Chondrocyte (in vitro differentiated cells): ENCODE results near the gene ABCC12. TPM values are rescaled to one million over a fixed set of nuclear protein-coding genes. Genes with fewer than 3 reads are reported as not detected.

ENCODE experiments used
- DNase-seq: peaks from one replicate; pipeline ENCODE4 v3.0.0; 2021; ENCODE audit warnings: mixed read lengths, low spot score
- H3K27ac Mint-ChIP-seq: one replicate; pipeline ENCODE4 v1.8.0; 2021; ENCODE audit warnings: mild to moderate bottlenecking, moderate library complexity, mixed read lengths; ENCODE audit not compliant: unreplicated experiment
- H3K27me3 Mint-ChIP-seq: 2 replicates; pipeline ENCODE4 v1.8.0; 2021; ENCODE audit warnings: low read depth, mixed read lengths
- H3K36me3 Mint-ChIP-seq: 2 replicates; pipeline ENCODE4 v1.8.0; 2021; ENCODE audit warnings: low read depth, mixed read lengths
- H3K4me1 Mint-ChIP-seq: 2 replicates; pipeline ENCODE4 v1.8.0; 2021; ENCODE audit warnings: low read depth, mild to moderate bottlenecking, mixed read lengths
- H3K4me3 Mint-ChIP-seq: one replicate; pipeline ENCODE4 v1.8.0; 2021; ENCODE audit warnings: mild to moderate bottlenecking, moderate library complexity, mixed read lengths; ENCODE audit not compliant: unreplicated experiment
- H3K9me3 Mint-ChIP-seq: 2 replicates; pipeline ENCODE4 v1.8.0; 2021; ENCODE audit warnings: low read depth, mixed read lengths
- total RNA-seq: library from RNA; stranded (reverse); gene quantifications from 3 replicates; pipeline ENCODE4 v1.2.1, GENCODE V29; 2021
- TF ChIP-seq, protein P1 (sequence below): fragments of 200-600 bp; sonication (generic); IDR thresholded peaks from 2 replicates; pipeline ENCODE4 v1.5.0; 2021; ENCODE audit warnings: antibody characterized with exemption, mild to moderate bottlenecking, moderate library complexity

Gene ABCC12
- total RNA-seq, 1 donor from 2014 or later, result not detected

DNA sequence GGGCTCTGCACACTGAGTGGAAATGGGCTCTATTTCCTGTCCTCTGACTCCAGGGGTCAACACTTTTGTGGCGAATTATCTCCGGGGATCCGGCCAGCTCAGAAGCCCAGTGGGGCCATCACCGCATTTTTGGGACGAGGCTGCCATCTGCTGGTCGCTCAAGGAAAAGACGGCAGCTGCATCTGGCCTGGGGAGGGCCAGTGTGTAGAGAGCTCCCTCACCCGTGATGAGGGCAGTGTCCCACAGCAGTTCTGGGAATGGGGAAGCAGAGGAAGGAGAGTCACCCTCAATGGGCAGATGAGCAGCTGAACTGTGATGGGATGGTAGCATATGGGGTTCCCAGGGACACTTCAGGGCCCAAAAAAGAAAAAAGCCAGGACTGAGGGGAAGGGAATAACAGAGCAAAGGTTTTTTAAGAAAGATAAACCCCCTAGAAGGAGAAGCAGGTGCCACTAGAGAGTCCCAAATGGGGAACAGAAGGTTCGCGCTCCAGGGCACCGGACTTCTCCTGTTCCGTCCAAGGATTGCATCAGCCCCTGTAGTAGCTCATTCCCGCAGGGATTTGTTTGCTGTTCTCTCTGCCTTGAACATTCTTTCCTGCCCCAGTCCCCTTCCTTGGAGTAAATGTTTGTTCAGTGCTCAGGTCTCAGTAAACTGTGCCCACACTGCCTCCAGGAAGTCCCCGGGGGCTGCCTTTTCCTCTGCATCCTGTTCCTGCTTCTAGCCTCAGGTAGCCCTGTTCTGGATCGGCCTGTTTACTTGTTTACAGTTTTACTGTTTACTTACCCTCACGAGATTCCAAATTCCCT is 9.3 kb upstream of the ABCC12 start:
- no peaks in the 10 kb centered on the region for H3K27me3 Mint-ChIP-seq
- H3K4me3 Mint-ChIP-seq, result peak overlapping the region; percentile 53
- H3K36me3 Mint-ChIP-seq, result no peaks in the 10 kb centered on the region
- H3K27ac Mint-ChIP-seq, result peak overlapping the region; percentile 95
- no peak for DNase-seq
- H3K4me1 Mint-ChIP-seq, result peaks cover 15% of the 10 kb centered on the region
- H3K9me3 Mint-ChIP-seq, result no peaks in the 10 kb centered on the region
- TF ChIP-seq, protein P1, sequence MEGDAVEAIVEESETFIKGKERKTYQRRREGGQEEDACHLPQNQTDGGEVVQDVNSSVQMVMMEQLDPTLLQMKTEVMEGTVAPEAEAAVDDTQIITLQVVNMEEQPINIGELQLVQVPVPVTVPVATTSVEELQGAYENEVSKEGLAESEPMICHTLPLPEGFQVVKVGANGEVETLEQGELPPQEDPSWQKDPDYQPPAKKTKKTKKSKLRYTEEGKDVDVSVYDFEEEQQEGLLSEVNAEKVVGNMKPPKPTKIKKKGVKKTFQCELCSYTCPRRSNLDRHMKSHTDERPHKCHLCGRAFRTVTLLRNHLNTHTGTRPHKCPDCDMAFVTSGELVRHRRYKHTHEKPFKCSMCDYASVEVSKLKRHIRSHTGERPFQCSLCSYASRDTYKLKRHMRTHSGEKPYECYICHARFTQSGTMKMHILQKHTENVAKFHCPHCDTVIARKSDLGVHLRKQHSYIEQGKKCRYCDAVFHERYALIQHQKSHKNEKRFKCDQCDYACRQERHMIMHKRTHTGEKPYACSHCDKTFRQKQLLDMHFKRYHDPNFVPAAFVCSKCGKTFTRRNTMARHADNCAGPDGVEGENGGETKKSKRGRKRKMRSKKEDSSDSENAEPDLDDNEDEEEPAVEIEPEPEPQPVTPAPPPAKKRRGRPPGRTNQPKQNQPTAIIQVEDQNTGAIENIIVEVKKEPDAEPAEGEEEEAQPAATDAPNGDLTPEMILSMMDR, result peak; percentile 99

DNA sequence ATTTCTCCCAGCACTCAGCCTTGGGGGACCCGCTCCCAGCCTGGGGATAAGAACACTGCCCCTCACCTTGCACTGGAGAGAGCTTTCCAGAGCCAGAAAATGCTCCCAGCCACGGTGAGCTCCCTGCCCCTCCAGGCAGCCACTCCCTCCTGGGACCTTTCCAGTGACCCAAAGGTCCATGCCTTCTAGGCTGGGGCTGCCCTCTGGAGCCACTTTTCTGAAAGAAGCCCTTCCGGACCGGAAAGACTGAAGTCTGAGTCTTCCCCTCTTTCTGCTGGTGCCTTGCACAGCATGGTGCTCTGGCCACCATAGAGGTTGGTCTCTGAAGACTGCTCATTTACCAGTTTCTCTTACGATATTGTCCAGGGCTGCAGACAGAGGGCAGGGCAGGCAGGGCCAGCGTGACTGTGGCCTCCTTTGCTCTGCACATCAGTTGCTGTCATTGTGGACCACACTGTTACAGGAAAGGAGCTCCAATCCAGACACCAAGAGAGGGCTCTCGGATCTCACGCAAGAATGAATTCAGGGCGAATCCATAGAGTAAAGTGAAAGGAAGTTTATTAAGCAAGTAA is 7.1 kb upstream of the ABCC12 start:
- H3K36me3 Mint-ChIP-seq, result no peaks in the 10 kb centered on the region

DNA sequence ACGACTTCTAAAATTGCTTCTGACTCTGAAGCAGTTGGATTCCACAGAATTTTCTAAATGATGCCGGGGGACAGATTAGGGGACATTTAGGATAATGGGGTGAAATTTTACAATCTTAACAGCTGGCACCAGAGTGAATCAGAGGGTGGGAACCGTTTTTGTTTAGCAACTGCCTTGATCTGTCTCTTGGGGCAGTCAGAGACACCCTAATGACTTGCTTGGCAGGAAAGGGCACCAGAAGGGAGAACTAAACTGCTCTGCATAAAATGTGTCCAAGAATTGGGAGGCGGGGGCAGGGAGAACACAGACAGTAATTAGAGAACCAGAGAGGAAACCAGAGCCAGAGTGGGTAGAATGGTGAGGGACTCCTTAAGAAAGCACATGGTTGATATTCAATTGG is 6.1 kb upstream of the ABCC12 start:
- no peak overlapping the region for H3K27ac Mint-ChIP-seq
- no peaks in the 10 kb centered on the region for H3K9me3 Mint-ChIP-seq
- no peak for DNase-seq
- H3K4me1 Mint-ChIP-seq, result peaks cover 21% of the 10 kb centered on the region
- no peaks in the 10 kb centered on the region for H3K36me3 Mint-ChIP-seq
- H3K27me3 Mint-ChIP-seq, result no peaks in the 10 kb centered on the region
- TF ChIP-seq, protein P1, result no peak
- no peak overlapping the region for H3K4me3 Mint-ChIP-seq

More for the DNA sequence above, 7.1 kb upstream of the ABCC12 start:
- H3K4me3 Mint-ChIP-seq, result no peak overlapping the region
- TF ChIP-seq, protein P1, result no peak
- no peak for DNase-seq
- peak overlapping the region; percentile 49 for H3K27ac Mint-ChIP-seq
- H3K9me3 Mint-ChIP-seq, result no peaks in the 10 kb centered on the region
- peaks cover 21% of the 10 kb centered on the region for H3K4me1 Mint-ChIP-seq
- H3K27me3 Mint-ChIP-seq, result no peaks in the 10 kb centered on the region

DNA sequence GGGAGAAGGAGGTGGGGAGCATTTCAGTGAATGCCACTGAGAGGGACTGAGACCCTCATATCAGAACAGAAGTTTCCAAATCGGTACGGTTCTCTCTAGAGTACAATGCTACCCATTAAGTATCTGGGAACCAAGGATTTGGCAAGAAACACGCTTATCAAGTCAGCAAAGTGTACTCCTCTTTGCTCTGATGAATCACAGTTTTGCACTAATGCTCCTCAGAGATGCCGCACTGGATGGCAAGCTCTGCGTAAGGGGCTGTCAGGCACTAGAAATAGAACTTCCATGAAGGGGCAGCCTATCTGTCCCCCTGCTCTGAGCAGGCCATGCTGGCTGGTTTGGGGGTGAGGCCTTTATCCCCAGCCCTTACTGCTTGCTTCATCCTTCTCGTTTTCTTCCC is 4.8 kb upstream of the ABCC12 start:
- Mint-ChIP-seq H3K4me1 (peaks cover 15% of the 10 kb centered on the region), H3K27me3 (no peaks in the 10 kb centered on the region), H3K9me3 (no peaks in the 10 kb centered on the region), H3K36me3 (no peaks in the 10 kb centered on the region), H3K4me3 (no peak overlapping the region), H3K27ac (no peak overlapping the region)
- no peak for DNase-seq
- TF ChIP-seq, protein P1, result no peak

DNA sequence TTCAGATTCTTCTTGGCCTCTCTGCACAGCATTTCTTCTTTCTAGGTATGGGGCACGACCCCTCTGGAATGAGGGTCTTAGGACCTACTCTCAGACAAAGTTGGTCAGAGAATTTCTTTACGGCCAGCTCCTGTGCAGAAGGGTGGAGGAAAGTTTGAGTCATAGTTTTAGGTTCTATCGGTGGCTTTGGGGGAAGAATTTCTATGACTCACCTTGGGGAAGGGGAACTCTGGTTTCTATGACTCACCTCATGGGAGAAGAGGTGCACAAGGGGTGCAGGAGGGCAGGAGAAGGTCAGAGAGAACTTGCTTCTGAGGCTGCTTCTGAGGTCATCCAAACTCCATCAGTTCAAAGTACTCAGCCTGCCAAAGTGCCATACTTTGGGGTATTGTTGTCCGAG is 2.5 kb upstream of the ABCC12 start:
- no peaks in the 10 kb centered on the region for H3K9me3 Mint-ChIP-seq
- no peak for DNase-seq
- peaks cover 6% of the 10 kb centered on the region for H3K4me1 Mint-ChIP-seq
- H3K4me3 Mint-ChIP-seq, result no peak overlapping the region
- H3K27ac Mint-ChIP-seq, result no peak overlapping the region
- no peaks in the 10 kb centered on the region for H3K27me3 Mint-ChIP-seq
- H3K36me3 Mint-ChIP-seq, result no peaks in the 10 kb centered on the region
- TF ChIP-seq, protein P1, result no peak
